PFSK-1 (cell line): ENCODE results near the gene PREPL.

Experiments
- FOXP2 ChIP-seq: optimal IDR thresholded peaks from 2 replicates; pipeline ENCODE3; 2011; ENCODE audit warnings: borderline replicate concordance, control low read depth, inconsistent platforms; ENCODE audit not compliant: insufficient read depth; ENCODE audit errors: extremely low read length, extremely low read depth
- POLR2AphosphoS5 ChIP-seq: IDR thresholded peaks from 2 replicates; pipeline ENCODE4 v1.6.1; 2012; ENCODE audit warnings: low read depth, mild to moderate bottlenecking, control low read depth, low read length, moderate library complexity
- SIN3A ChIP-seq: IDR thresholded peaks from 2 replicates; pipeline ENCODE4 v1.6.1; 2012; ENCODE audit warnings: mild to moderate bottlenecking, low read length, moderate library complexity, borderline replicate concordance; ENCODE audit not compliant: insufficient read depth
- TAF1 ChIP-seq: IDR thresholded peaks from 2 replicates; pipeline ENCODE4 v1.6.1; 2012; ENCODE audit warnings: low read length, control low read depth, borderline replicate concordance; ENCODE audit not compliant: insufficient read depth
- TF ChIP-seq, protein P1 (sequence below), 2 experiments: IDR thresholded peaks; 2 replicates each; pipeline versions ENCODE4 v1.6.1 to v1.8.0; 2011 to 2012; ENCODE audit warnings: low read depth in 2 of 2, low read length in 2 of 2, control low read depth in 1 of 2, inconsistent platforms in 1 of 2, mild to moderate bottlenecking in 1 of 2, moderate library complexity in 1 of 2; ENCODE audit not compliant: insufficient read depth in 1 of 2

PREPL gene

DNA sequence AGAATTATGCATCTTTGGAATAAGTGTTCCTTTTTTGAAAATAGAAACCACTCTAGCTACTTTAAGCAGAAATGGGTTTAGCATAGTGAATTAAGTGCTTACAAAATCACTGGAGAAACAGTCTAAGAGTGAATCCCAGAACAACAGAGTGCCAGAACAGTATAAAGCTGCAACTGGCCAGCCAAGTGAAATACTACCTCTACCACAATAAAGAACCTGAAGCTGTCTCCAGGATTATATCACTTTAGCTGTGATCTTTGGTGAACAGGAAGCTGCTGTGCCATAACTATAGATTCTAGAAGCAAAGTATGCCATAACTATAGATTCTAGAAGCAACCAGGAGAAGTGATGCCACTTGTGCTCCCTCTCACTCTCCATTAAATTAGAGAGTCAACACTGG is 8.1 kb upstream of the PREPL start:
- TF ChIP-seq, protein P1, sequence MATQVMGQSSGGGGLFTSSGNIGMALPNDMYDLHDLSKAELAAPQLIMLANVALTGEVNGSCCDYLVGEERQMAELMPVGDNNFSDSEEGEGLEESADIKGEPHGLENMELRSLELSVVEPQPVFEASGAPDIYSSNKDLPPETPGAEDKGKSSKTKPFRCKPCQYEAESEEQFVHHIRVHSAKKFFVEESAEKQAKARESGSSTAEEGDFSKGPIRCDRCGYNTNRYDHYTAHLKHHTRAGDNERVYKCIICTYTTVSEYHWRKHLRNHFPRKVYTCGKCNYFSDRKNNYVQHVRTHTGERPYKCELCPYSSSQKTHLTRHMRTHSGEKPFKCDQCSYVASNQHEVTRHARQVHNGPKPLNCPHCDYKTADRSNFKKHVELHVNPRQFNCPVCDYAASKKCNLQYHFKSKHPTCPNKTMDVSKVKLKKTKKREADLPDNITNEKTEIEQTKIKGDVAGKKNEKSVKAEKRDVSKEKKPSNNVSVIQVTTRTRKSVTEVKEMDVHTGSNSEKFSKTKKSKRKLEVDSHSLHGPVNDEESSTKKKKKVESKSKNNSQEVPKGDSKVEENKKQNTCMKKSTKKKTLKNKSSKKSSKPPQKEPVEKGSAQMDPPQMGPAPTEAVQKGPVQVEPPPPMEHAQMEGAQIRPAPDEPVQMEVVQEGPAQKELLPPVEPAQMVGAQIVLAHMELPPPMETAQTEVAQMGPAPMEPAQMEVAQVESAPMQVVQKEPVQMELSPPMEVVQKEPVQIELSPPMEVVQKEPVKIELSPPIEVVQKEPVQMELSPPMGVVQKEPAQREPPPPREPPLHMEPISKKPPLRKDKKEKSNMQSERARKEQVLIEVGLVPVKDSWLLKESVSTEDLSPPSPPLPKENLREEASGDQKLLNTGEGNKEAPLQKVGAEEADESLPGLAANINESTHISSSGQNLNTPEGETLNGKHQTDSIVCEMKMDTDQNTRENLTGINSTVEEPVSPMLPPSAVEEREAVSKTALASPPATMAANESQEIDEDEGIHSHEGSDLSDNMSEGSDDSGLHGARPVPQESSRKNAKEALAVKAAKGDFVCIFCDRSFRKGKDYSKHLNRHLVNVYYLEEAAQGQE (IDR thresholded peaks at IDR 0.05; ENCODE audit: insufficient read depth in 1 of 2, low read depth in 2 of 2, low read length in 2 of 2), result no peak

DNA sequence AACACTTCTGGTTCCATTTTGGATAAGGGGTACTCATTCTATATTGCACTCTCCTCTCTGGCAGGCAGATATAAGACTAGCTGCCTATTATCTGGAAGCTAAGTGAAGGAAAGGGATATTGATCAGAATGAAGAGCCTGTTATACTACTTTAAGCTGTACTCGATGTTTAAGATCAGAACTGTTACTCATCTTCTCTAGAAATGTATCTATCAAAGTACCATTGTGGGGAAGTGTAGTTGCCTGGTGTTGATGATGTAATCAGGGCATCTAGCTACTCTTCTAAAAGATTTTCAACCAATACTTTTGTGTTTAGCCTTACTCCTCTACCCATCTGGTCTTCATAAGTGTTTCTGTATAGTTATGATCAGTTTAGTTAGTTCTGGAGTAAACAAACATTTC is 6.3 kb upstream of the PREPL start:
- no peak for TF ChIP-seq TAF1
- TF ChIP-seq POLR2AphosphoS5, result no peak
- no peak for TF ChIP-seq FOXP2
- no peak for TF ChIP-seq SIN3A
- TF ChIP-seq, protein P1 (IDR thresholded peaks at IDR 0.05; ENCODE audit: insufficient read depth in 1 of 2, low read depth in 2 of 2, low read length in 2 of 2), result no peak

DNA sequence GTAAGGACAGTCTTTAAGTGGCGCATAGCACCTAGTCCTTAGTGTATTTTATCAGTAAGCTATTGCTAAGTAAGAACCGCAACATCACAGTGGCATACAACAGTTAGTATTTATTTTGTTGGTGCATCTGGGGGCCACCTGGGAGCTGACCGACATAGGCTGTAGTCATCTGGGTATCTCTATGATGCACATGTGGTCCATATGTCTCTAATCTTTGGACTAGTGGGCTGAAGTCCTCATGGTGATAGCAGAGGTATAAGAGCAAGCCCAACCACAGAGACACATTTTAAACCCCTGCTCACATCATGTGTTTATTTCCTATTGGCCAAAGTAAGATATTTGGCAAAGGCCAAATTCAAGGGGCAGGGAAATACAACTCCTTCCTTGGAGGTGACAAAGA is 3.3 kb upstream of the PREPL start:
- no peak for TF ChIP-seq SIN3A
- no peak for TF ChIP-seq TAF1
- TF ChIP-seq POLR2AphosphoS5, result no peak
- TF ChIP-seq, protein P1 (IDR thresholded peaks at IDR 0.05; ENCODE audit: insufficient read depth in 1 of 2, low read depth in 2 of 2, low read length in 2 of 2), result no peak

DNA sequence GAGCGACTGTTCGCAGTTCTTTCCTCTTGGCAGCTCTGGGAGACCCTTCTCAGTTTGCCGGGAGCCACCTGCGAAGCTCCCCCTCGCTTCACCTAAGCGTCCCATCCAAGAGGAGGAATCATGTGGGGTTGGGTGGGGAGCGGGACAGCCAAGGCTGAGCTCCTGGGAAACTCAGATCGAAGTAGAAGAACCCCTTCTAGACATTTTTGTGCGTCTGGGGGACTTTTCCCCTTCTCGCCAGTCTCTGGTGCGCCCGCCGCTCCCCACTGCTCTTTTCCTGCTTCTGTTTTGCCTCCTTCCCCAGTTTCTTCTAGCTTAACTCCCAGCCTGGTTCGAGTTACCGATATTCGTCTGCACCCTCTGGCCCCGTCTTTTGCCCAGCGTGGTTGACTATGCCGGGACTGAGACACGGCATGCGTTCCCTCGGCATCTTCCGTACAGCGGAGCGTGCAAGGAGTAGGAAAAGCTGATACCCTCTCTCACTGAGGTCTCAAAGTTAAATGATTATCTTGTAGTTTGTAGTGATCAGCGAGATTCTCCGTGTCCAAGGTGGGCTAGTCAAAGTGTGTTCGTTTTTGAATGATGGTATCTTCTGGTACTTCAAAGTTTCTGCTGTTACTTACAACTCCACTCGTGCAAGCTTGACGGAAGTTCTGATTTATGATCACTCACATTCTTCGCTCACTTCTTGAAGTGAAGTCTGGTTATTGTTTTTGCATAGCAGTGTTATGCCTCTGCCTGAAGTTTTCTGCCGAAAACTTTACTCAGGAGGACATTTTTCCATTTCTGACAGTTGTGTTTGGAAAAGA is 1.1 kb upstream of the PREPL start:
- TF ChIP-seq TAF1, result no peak

DNA sequence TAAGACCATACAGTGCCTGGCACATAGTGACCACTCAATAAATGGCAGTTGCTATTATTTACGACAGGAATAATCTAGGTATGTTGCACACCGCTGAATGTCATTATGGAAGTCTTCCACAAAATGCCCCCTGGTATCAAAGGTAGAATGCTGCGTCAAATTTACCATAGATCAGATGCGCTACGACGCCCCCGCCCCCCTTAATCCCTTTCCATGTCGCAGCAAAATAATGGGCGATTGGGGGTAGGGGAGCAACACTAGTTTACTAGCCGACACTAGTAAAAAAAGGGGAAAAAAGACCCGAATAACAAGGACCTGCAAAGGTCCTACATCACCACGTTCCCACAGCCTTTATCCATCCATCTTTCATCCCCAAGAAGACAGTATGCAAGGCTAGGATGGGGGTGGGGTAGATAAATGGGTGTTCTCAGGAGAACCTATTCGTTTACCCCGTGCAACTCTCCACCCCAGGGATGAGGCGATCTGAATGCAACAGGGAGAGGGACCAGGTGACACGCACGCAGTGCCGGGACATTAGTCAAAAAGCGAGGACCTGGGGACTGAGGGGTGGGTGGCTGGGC is 455 bp downstream of the PREPL start:
- TF ChIP-seq POLR2AphosphoS5, result no peak
- TF ChIP-seq TAF1, result no peak
- no peak for TF ChIP-seq SIN3A

DNA sequence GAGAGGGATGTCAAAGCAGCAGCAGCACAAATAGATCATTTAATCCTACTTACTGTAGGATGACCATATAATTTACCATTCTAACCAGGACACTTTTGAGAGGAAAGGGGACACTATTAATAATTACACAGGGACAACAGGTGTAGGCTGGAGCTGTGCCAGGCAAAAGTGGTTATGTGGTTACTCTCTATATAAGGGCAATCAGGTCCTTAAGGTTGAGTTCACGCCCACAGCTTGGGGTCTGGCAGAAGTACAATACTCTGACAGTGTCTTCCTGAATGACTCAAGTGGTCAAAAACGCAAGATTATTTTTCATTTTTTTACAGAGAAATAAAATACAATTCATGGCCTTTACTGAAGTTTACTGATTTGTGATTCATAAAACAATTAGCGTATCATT is 2.8 kb downstream of the PREPL start:
- TF ChIP-seq FOXP2, result no peak
- no peak for TF ChIP-seq POLR2AphosphoS5
- no peak for TF ChIP-seq TAF1
- TF ChIP-seq, protein P1 (IDR thresholded peaks at IDR 0.05; ENCODE audit: insufficient read depth in 1 of 2, low read depth in 2 of 2, low read length in 2 of 2), result no peak
- no peak for TF ChIP-seq SIN3A
